Measurements from ENCODE around the gene EFNA4.

DNA sequence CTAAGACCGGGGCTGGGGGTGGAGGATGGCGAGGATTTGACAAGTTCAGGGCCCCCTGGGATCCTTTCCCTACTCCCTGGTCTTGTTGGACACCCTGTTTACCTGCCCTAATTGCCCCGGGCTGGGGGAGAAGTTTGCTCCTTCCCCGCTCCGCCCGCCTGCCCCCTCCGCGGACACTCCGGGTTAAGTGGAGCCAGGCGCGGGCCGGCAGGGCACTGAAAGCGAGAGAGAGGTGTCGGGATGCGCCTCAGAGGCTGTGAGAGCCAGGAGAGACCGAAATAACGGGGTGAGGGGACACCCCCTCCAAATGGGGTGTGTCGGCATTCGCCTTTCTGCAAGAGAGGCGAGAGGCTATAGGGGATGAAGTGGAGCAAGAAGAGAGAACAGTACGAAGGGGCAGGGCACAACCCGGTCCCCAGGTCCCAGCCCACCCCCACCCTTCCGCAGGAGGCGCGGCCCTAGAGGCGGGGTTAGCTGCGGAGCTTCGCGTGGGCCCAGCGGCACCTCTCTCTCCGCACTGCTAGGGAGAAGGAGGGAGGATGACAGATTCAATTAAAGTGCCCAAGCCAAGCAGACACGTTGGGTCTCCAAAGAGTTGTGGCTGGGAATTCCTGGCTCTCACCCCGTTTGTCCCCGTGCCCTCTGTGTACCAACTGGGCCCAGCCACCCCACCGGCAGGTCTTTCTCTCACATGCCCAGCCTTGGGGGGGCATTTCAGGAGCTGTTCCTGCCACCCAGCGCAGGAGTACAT lies 18.9 kb downstream of the EFNA4 start:
- TF ChIP-seq, protein P1, sequence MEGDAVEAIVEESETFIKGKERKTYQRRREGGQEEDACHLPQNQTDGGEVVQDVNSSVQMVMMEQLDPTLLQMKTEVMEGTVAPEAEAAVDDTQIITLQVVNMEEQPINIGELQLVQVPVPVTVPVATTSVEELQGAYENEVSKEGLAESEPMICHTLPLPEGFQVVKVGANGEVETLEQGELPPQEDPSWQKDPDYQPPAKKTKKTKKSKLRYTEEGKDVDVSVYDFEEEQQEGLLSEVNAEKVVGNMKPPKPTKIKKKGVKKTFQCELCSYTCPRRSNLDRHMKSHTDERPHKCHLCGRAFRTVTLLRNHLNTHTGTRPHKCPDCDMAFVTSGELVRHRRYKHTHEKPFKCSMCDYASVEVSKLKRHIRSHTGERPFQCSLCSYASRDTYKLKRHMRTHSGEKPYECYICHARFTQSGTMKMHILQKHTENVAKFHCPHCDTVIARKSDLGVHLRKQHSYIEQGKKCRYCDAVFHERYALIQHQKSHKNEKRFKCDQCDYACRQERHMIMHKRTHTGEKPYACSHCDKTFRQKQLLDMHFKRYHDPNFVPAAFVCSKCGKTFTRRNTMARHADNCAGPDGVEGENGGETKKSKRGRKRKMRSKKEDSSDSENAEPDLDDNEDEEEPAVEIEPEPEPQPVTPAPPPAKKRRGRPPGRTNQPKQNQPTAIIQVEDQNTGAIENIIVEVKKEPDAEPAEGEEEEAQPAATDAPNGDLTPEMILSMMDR (conservative IDR thresholded peaks at IDR 0.05 in 1 of 2, IDR thresholded peaks at IDR 0.05 in 1 of 2; ENCODE audit: low read depth in 1 of 2, low read length in 2 of 2): no peak
- peak; percentile 97 for TF ChIP-seq EZH2 (IDR thresholded peaks at IDR 0.05; ENCODE audit: low read length, missing control alignments)

All from fibroblast of lung (primary cell).